Activated T-helper 2 cell treated with anti-CD3 and anti-CD28 coated beads, Interferon-gamma antibody, Interleukin-2, Interleukin-4, amounts not matched to agents 10 μg/mL and 5 μg/mL and 100 μg/mL, durations not matched to agents 14 hours and 24 hours and 36 hours (primary cell): ENCODE data around the gene HERC4. TPM values are rescaled to one million over a fixed set of nuclear protein-coding genes. Genes with fewer than 3 reads are reported as not detected.

ENCODE experiments used
- DNase-seq: peaks from one replicate; pipeline ENCODE4 v3.0.0; 2021; ENCODE audit warnings: low spot score
- H3K27ac Mint-ChIP-seq: one replicate; pipeline ENCODE4 v1.8.0; 2021; ENCODE audit warnings: mixed read lengths
- H3K27me3 Mint-ChIP-seq: one replicate; pipeline ENCODE4 v1.8.0; 2021; ENCODE audit warnings: low read depth, mixed read lengths
- H3K36me3 Mint-ChIP-seq: one replicate; pipeline ENCODE4 v1.8.0; 2021; ENCODE audit warnings: low read depth, mixed read lengths
- H3K4me1 Mint-ChIP-seq: one replicate; pipeline ENCODE4 v1.8.0; 2021; ENCODE audit warnings: low read depth, mixed read lengths
- H3K4me3 Mint-ChIP-seq: one replicate; pipeline ENCODE4 v1.8.0; 2021; ENCODE audit warnings: low read depth, mild to moderate bottlenecking, moderate library complexity, mixed read lengths
- H3K9me3 Mint-ChIP-seq: one replicate; pipeline ENCODE4 v1.8.0; 2021; ENCODE audit warnings: mixed read lengths
- intact Hi-C: fragments of 100-400 bp; cut with micrococcal nuclease; formaldehyde crosslinking; loops from one replicate; pipeline ENCODE4 v1.15.1; 2023
- total RNA-seq: library from RNA; stranded (reverse); gene quantifications from 2 replicates; pipeline ENCODE4 v1.2.3, GENCODE V29; 2022

HERC4 gene, protein sequence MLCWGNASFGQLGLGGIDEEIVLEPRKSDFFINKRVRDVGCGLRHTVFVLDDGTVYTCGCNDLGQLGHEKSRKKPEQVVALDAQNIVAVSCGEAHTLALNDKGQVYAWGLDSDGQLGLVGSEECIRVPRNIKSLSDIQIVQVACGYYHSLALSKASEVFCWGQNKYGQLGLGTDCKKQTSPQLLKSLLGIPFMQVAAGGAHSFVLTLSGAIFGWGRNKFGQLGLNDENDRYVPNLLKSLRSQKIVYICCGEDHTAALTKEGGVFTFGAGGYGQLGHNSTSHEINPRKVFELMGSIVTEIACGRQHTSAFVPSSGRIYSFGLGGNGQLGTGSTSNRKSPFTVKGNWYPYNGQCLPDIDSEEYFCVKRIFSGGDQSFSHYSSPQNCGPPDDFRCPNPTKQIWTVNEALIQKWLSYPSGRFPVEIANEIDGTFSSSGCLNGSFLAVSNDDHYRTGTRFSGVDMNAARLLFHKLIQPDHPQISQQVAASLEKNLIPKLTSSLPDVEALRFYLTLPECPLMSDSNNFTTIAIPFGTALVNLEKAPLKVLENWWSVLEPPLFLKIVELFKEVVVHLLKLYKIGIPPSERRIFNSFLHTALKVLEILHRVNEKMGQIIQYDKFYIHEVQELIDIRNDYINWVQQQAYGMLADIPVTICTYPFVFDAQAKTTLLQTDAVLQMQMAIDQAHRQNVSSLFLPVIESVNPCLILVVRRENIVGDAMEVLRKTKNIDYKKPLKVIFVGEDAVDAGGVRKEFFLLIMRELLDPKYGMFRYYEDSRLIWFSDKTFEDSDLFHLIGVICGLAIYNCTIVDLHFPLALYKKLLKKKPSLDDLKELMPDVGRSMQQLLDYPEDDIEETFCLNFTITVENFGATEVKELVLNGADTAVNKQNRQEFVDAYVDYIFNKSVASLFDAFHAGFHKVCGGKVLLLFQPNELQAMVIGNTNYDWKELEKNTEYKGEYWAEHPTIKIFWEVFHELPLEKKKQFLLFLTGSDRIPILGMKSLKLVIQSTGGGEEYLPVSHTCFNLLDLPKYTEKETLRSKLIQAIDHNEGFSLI
- 48.9 and 55.7 TPM in 2 replicates for total RNA-seq

- intact Hi-C loops: loop anchor here (1.0 to 10.0 kb wide), 7 partner anchors 191 to 646 kb away; partner anchors contain the start of genes CCAR1, RUFY2 and SIRT1
- Mint-ChIP-seq H3K4me3 (peak within 1 kb of the TSS; percentile 96), H3K27ac (peak within 1 kb of the TSS; percentile 92), H3K27me3 (no peaks in the 10 kb centered on the region), H3K9me3 (no peaks in the 10 kb centered on the region), H3K36me3 (peaks cover 34% of the 10 kb centered on the region), H3K4me1 (peaks cover 42% of the 10 kb centered on the region)
- DNase-seq: peak; percentile 83
These were observed at the start of gene HERC4 for GRCh38 chr10:68074775-68075549. Gene HERC4, minus strand, starts transcription at chr10:68075283. Its CDS starts 2,175 bp downstream, at chr10:68073108.

GRCh38 chr10:68124718-68125117 is 49.6 kb upstream of the HERC4 start:
- no peaks in the 10 kb centered on the region for H3K9me3 Mint-ChIP-seq
- DNase-seq: no peak
- no peak overlapping the region for H3K4me3 Mint-ChIP-seq
- H3K27me3 Mint-ChIP-seq: peaks cover 14% of the 10 kb centered on the region
- no peaks in the 10 kb centered on the region for H3K4me1 Mint-ChIP-seq
- intact Hi-C loops: no loop called here
- H3K36me3 Mint-ChIP-seq: no peaks in the 10 kb centered on the region
- H3K27ac Mint-ChIP-seq: no peak overlapping the region

- Mint-ChIP-seq H3K27ac (no peak overlapping the region), H3K4me3 (no peak overlapping the region), H3K4me1 (no peaks in the 10 kb centered on the region), H3K36me3 (no peaks in the 10 kb centered on the region), H3K27me3 (peaks cover 21% of the 10 kb centered on the region), H3K9me3 (no peaks in the 10 kb centered on the region)
- intact Hi-C loops: no loop called here
- no peak for DNase-seq
These were observed 46.8 kb upstream of the HERC4 start for GRCh38 chr10:68121852-68122251.

DNA sequence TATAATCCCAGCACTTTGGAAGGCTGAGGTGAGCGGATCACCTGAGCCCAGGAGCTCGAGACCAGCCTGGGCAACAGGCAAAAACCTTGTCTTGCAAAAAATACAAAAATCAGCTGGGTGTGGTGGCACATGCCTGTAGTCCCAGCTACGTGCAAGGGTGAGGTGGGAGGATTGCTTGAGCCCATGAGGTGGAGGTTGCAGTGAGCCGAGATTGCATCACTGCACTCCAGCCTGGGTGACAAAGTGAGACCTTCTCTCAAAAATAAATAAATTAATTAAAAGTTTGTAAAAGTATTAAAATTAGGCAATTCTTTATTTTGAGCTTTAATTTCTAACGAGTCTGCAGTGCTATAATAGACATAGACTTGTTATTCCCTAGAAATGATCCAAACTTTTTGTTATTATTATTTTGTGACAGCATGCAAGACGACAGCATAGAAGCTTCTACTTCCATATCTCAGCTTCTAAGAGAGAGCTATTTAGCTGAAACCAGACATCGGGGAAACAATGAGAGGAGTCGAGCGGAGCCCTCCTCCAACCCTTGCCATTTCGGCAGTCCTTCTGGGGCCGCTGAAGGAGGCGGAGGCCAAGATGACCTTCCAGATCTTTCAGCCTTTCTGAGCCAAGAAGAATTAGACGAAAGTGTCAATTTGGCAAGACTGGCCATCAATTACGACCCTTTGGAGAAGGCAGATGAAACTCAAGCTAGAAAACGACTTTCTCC is 46.1 kb upstream of the HERC4 start:
- no peaks in the 10 kb centered on the region for H3K36me3 Mint-ChIP-seq
- DNase-seq: no peak
- H3K27ac Mint-ChIP-seq: no peak overlapping the region
- no peak overlapping the region for H3K4me3 Mint-ChIP-seq
- H3K4me1 Mint-ChIP-seq: no peaks in the 10 kb centered on the region
- no peaks in the 10 kb centered on the region for H3K9me3 Mint-ChIP-seq
- intact Hi-C loops: no loop called here
- H3K27me3 Mint-ChIP-seq: peaks cover 18% of the 10 kb centered on the region

DNA sequence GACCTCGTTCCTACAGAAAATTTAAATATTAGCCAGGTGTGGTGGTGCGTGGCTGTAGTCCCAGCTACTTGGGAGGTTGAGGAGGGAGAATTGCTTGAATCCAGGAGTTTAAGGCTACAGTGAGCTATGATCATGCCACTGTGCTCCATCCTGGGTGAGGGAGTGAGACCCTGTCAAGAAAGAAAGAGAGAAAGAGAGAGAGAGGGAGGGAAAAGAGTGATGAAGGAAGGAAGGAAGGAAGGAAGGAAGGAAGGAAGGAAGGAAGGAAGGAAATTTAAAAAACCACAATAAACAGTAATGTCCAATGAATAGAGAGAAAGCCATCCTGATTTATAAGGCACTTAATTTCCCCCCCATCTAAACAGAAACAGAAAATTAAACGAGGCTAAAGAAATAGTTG is 43.6 kb upstream of the HERC4 start:
- no peaks in the 10 kb centered on the region for H3K36me3 Mint-ChIP-seq
- no peak overlapping the region for H3K27ac Mint-ChIP-seq
- no peaks in the 10 kb centered on the region for H3K4me1 Mint-ChIP-seq
- no peak for DNase-seq
- intact Hi-C loops: no loop called here
- H3K9me3 Mint-ChIP-seq: no peaks in the 10 kb centered on the region
- H3K27me3 Mint-ChIP-seq: peaks cover 16% of the 10 kb centered on the region
- no peak overlapping the region for H3K4me3 Mint-ChIP-seq

DNA sequence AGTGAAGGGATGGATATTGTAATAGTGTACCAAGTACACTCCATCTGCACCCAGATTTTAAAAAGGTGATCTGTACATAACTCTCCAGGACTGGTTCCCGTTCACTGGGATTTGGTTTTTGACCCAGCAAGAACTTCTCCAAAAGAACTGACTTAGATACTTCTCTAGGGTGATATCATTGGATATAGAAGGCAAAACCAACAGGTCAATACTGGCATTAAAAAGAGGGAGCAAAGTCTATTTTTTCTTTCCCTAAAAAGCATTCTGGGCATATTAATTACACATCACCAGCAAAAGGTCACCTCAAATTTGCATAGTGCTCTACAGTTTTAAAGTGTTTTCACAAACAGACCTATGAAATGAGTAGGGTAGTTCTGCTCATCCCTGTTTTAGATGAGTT is 37.8 kb upstream of the HERC4 start:
- no peaks in the 10 kb centered on the region for H3K9me3 Mint-ChIP-seq
- H3K4me1 Mint-ChIP-seq: no peaks in the 10 kb centered on the region
- H3K27ac Mint-ChIP-seq: no peak overlapping the region
- DNase-seq: no peak
- no peak overlapping the region for H3K4me3 Mint-ChIP-seq
- intact Hi-C loops: no loop called here
- H3K36me3 Mint-ChIP-seq: no peaks in the 10 kb centered on the region
- peaks cover 11% of the 10 kb centered on the region for H3K27me3 Mint-ChIP-seq

GRCh38 chr10:68111584-68111983 is 36.5 kb upstream of the HERC4 start:
- Mint-ChIP-seq H3K4me1 (no peaks in the 10 kb centered on the region), H3K9me3 (no peaks in the 10 kb centered on the region), H3K27me3 (peaks cover 13% of the 10 kb centered on the region), H3K36me3 (no peaks in the 10 kb centered on the region), H3K4me3 (no peak overlapping the region), H3K27ac (no peak overlapping the region)
- intact Hi-C loops: no loop called here
- DNase-seq: no peak

DNA sequence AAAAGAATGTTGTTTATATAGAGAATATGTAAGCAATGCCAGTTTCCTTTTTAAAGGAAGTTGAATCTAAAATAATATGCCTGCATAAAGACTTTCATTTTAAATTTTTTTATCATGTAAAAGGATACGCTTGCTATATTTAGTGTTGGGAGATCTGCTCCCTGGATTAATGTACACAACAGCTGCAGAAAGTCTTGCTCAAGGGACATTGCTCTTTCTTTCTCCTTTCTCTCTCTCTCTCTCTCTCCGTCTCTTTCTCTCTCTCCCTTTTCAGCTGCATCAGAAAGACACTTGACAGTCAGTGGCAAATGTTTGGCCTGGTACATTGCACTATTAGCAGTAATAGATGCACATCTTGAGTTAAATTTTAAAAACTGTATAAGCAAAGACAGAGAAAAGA is 34.9 kb upstream of the HERC4 start:
- no peak for DNase-seq
- H3K27me3 Mint-ChIP-seq: peaks cover 17% of the 10 kb centered on the region
- no peak overlapping the region for H3K4me3 Mint-ChIP-seq
- H3K27ac Mint-ChIP-seq: no peak overlapping the region
- intact Hi-C loops: no loop called here
- no peaks in the 10 kb centered on the region for H3K9me3 Mint-ChIP-seq
- H3K4me1 Mint-ChIP-seq: no peaks in the 10 kb centered on the region
- no peaks in the 10 kb centered on the region for H3K36me3 Mint-ChIP-seq

- H3K27me3 Mint-ChIP-seq: peaks cover 17% of the 10 kb centered on the region
- H3K4me3 Mint-ChIP-seq: no peak within 1 kb of the TSS
- H3K9me3 Mint-ChIP-seq: no peaks in the 10 kb centered on the region
- no peak within 1 kb of the TSS for H3K27ac Mint-ChIP-seq
- H3K4me1 Mint-ChIP-seq: no peaks in the 10 kb centered on the region
- no peaks in the 10 kb centered on the region for H3K36me3 Mint-ChIP-seq
- intact Hi-C loops: no loop called here
- no peak for DNase-seq
These were observed 34.2 kb upstream of the HERC4 start, which contains the start of gene MYPN for GRCh38 chr10:68109331-68109730. Gene MYPN, plus strand, starts transcription at chr10:68109488. Its CDS starts 11,951 bp downstream, at chr10:68121439.

- Mint-ChIP-seq H3K9me3 (no peaks in the 10 kb centered on the region), H3K4me3 (no peak overlapping the region), H3K27ac (no peak overlapping the region), H3K36me3 (no peaks in the 10 kb centered on the region), H3K4me1 (no peaks in the 10 kb centered on the region), H3K27me3 (peaks cover 17% of the 10 kb centered on the region)
- no peak for DNase-seq
- intact Hi-C loops: no loop called here
These were observed 33.6 kb upstream of the HERC4 start for GRCh38 chr10:68108653-68109052.

GRCh38 chr10:68108051-68108450 is 33.0 kb upstream of the HERC4 start:
- Mint-ChIP-seq H3K36me3 (no peaks in the 10 kb centered on the region), H3K27me3 (peaks cover 21% of the 10 kb centered on the region), H3K4me1 (no peaks in the 10 kb centered on the region), H3K27ac (no peak overlapping the region), H3K9me3 (no peaks in the 10 kb centered on the region), H3K4me3 (no peak overlapping the region)
- intact Hi-C loops: no loop called here
- no peak for DNase-seq

- intact Hi-C loops: no loop called here
- H3K27ac Mint-ChIP-seq: no peak overlapping the region
- no peaks in the 10 kb centered on the region for H3K4me1 Mint-ChIP-seq
- H3K36me3 Mint-ChIP-seq: no peaks in the 10 kb centered on the region
- peaks cover 25% of the 10 kb centered on the region for H3K27me3 Mint-ChIP-seq
- no peak for DNase-seq
- no peak overlapping the region for H3K4me3 Mint-ChIP-seq
- no peaks in the 10 kb centered on the region for H3K9me3 Mint-ChIP-seq
These were observed 32.6 kb upstream of the HERC4 start for GRCh38 chr10:68107651-68108050.
